GM12875 (cell line): ENCODE results near the gene MMRN2.
"Not testable (repeated sequence)": the region's sequence is repeated elsewhere in the genome, so short reads cannot be mapped to it uniquely, and the experiment has no call there.

ENCODE experiments used
- H3K4me3 ChIP-seq: one replicate; pipeline ENCODE4 v1.5.1; 2011; ENCODE audit warnings: low read depth, low read length, control low read depth
- TF ChIP-seq, protein P1 (sequence below): IDR thresholded peaks from 2 replicates; pipeline ENCODE4 v1.5.1; 2011; ENCODE audit warnings: low read depth, mild to moderate bottlenecking, control low read depth, inconsistent platforms, low read length, moderate library complexity, borderline replicate concordance; ENCODE audit not compliant: insufficient read depth

MMRN2 gene, protein sequence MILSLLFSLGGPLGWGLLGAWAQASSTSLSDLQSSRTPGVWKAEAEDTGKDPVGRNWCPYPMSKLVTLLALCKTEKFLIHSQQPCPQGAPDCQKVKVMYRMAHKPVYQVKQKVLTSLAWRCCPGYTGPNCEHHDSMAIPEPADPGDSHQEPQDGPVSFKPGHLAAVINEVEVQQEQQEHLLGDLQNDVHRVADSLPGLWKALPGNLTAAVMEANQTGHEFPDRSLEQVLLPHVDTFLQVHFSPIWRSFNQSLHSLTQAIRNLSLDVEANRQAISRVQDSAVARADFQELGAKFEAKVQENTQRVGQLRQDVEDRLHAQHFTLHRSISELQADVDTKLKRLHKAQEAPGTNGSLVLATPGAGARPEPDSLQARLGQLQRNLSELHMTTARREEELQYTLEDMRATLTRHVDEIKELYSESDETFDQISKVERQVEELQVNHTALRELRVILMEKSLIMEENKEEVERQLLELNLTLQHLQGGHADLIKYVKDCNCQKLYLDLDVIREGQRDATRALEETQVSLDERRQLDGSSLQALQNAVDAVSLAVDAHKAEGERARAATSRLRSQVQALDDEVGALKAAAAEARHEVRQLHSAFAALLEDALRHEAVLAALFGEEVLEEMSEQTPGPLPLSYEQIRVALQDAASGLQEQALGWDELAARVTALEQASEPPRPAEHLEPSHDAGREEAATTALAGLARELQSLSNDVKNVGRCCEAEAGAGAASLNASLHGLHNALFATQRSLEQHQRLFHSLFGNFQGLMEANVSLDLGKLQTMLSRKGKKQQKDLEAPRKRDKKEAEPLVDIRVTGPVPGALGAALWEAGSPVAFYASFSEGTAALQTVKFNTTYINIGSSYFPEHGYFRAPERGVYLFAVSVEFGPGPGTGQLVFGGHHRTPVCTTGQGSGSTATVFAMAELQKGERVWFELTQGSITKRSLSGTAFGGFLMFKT

DNA sequence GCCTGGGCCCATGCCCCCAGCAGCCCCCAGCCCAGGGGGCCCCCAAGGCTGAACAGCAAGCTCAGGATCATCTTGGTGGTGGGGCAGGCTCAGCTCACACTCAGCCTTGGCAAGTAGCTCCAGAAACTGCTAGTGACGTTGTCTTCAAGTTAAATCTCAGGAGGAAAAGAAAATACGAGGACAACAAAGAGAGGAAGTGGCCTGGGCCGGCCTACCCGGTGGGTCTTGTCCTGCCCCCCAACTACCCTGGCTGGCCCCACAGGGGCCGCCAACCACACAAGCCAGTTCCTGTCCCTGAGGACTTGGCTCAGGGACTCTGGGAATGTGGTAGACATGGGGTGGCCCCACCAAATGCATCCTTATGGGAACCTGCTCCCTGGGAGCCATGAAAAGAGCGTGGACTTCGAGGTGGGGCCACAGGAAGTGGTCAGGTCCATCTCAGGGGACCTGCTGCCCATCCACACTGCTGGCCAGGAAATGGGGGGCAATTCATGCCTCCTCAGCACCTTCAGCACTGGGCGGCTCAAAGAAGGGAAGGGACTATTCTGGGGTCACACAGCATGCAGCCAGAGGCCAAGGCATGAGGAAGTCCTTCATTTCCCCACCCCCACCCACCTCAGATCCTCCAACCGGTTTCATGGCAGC is at the start of gene MMRN2:
TSS of gene MMRN2 (minus strand) at position 145 of the 645 bp plus-strand sequence. CDS start at position 71, 74 bp downstream.
- H3K4me3 ChIP-seq, result no peak within 1 kb of the TSS
- TF ChIP-seq, protein P1, sequence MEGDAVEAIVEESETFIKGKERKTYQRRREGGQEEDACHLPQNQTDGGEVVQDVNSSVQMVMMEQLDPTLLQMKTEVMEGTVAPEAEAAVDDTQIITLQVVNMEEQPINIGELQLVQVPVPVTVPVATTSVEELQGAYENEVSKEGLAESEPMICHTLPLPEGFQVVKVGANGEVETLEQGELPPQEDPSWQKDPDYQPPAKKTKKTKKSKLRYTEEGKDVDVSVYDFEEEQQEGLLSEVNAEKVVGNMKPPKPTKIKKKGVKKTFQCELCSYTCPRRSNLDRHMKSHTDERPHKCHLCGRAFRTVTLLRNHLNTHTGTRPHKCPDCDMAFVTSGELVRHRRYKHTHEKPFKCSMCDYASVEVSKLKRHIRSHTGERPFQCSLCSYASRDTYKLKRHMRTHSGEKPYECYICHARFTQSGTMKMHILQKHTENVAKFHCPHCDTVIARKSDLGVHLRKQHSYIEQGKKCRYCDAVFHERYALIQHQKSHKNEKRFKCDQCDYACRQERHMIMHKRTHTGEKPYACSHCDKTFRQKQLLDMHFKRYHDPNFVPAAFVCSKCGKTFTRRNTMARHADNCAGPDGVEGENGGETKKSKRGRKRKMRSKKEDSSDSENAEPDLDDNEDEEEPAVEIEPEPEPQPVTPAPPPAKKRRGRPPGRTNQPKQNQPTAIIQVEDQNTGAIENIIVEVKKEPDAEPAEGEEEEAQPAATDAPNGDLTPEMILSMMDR, result no peak

DNA sequence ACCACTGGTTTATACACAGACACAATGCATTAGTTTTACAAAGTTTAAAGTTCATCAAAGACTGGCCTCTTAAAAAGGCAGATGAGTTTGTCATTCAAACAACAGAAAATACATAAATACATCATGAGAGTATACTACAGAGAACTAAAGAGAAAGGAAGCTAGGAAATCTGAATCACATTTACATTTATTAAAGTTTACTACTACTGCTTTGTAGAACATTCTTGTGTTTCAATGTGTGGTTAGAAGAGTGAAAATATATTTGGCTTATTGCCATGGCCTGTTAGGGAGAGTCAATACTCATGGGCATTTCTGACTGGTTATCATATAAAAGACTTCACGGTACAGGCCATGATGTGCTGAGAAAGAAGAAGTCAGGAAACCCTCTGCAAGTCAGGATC is 49.7 kb upstream of the MMRN2 start:
- H3K4me3 ChIP-seq, result not testable (repeated sequence)

DNA sequence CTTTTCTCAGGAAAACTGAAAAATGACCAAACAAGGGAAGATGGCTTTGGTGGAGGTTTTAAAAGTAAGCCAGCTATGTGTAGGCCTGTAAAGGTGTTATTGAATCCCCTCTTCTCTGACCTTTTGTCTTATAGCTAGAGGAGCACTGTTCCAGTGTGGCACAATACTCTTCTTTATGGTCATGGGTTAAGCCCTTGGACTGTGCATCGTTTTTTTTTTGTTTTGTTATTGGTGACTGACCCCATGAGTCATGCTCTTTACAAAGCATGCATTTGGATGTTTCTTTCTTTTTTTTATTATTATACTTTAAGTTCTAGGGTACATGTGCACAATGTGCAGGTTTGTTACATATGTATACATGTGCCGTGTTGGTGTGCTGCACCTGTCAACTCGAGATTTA is 43.1 kb upstream of the MMRN2 start:
- no peak overlapping the region for H3K4me3 ChIP-seq
- TF ChIP-seq, protein P1, result no peak

DNA sequence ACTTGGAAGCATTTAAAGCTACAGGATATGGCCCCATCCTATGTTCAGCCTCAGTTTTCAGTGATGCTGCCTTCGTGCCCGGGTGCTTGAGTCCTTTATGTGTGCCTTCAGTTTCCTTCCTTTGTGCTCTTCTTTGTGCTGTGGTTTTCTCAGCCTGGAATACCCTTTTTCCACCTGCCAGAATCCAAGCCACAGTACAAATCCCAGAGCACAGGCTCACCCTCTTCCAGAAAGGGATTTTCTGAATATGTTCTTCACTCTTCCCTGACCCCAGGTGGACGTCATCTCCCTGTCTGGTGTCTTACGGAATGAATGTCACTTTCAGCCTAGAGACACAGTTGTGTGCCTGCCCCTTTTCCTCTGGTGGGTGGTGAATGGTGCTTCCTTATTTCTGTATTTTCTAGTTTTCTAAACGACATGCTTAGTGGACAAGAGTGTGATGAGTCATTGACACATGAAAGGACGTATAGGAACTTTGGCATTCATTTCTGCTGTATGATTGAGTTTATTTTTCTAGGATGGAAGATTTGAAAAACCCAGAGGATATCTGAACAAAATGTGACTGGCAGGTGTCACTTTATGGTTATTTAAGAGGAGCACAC is 42.5 kb upstream of the MMRN2 start:
- not testable (repeated sequence) for H3K4me3 ChIP-seq

DNA sequence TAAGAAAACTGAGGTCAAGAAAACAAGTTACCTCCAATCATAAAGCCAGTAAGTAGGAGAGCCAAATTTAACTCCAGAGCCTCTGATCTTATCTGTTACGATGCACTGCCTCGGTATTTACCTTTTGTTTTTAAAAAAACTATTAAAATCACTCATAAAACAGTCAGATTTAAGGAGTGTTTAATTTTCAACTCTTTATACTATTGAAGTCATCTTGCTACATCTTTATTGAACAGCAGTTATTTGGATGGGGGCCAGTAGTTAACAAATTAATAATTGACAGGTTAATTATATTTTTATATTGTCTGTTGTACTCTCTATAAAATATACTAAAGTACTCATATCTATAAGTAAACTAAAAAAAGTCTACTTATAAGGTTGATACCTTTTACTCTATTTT is 35.5 kb upstream of the MMRN2 start:
- TF ChIP-seq, protein P1, result no peak
- no peak overlapping the region for H3K4me3 ChIP-seq

DNA sequence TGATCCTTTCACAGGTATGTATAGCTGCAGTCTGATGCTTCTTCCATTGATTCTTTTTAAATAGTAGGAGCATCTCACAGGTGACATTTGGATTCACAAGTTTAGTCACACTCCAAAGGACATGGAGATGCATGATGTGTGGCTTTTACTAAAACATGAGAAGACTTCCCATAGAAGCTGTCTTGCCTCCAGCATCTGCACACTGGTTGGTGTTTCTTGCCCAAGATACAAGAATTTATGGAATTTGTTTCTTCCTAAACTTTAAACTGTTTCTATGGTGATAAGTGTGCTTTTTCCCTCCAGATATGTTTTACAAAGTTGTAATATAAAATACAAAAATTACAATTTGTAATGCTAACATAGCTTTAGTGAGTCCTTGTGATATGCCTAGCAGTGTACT is 35.0 kb upstream of the MMRN2 start:
- no peak overlapping the region for H3K4me3 ChIP-seq
- TF ChIP-seq, protein P1, result no peak

DNA sequence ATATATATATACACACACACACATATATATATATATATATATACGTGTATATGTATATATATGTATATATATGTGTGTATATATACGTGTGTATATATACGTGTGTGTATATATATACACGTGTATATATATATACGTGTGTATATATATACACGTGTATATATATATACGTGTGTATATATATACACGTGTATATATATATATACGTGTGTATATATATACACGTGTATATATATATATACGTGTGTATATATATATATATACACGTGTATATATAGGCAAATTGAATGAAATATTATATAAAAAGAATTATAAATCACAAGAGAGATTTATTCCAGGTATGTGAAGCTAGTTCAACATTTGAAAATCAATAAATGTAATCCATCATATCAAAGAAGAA is 33.9 kb upstream of the MMRN2 start:
- H3K4me3 ChIP-seq, result not testable (repeated sequence)

DNA sequence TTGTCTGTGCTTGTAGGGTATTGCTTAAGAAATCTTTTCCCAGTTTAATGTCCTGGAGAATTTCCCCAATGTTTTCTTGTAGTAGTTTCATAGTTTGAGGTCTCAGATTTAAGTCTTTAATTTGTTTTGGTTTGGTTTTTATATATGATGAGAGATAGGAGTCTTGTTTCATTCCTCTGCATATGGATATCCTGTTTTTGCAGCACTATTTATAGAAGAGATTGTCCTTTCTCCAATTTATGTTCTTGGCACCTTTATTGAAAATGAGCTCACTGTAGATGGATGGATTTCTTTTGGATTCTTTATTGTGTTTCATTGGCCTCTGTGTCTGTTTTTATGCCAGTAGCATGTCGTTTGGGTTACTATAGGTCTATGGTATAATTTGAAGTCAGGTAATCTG is 31.1 kb upstream of the MMRN2 start:
- no peak overlapping the region for H3K4me3 ChIP-seq
- TF ChIP-seq, protein P1, result no peak

DNA sequence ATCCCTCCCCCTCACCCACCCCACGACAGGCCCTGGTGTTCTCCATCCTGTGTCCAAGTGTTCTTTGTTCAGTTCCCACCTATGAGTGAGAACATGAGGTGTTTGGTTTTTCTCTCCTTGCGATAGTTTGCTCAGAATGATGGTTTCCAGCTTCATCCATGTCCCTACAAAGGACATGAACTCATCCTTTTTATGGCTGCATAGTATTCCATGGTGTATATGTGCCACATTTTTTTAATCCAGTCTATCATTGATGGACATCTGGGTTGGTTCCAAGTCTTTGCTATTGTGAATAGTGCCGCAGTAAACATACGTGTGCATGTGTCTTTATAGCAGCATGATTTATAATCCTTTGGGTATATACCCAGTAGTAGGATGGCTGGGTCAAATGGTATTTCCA is 27.1 kb upstream of the MMRN2 start:
- not testable (repeated sequence) for H3K4me3 ChIP-seq
